HG02642 (cell line): ENCODE data around the gene ARTN.

Source experiments
- ATAC-seq: cut with Tn5 transposase; IDR thresholded peaks from one replicate; pipeline ENCODE4 v1.9.1; 2021; ENCODE audit warnings: mild to moderate bottlenecking; ENCODE audit not compliant: unreplicated experiment, poor library complexity

Gene ARTN

DNA sequence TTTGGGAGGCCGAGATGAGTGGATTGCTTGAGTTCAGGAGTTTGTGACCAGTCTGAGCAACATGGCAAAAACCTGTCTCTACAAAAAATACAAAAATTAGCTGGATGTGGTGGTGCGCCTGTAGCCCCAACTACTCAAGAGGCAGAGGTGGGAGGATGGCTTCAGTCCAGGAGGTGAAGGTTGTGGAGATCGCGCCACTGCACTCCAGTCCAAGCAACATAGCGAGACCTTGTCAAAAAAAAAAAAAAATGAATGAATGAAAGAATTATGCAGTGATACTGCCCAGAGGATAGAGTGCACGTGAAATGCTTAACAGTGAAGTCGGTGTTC is 35.8 kb downstream of the ARTN start:
- ATAC-seq, result peak; percentile 2

DNA sequence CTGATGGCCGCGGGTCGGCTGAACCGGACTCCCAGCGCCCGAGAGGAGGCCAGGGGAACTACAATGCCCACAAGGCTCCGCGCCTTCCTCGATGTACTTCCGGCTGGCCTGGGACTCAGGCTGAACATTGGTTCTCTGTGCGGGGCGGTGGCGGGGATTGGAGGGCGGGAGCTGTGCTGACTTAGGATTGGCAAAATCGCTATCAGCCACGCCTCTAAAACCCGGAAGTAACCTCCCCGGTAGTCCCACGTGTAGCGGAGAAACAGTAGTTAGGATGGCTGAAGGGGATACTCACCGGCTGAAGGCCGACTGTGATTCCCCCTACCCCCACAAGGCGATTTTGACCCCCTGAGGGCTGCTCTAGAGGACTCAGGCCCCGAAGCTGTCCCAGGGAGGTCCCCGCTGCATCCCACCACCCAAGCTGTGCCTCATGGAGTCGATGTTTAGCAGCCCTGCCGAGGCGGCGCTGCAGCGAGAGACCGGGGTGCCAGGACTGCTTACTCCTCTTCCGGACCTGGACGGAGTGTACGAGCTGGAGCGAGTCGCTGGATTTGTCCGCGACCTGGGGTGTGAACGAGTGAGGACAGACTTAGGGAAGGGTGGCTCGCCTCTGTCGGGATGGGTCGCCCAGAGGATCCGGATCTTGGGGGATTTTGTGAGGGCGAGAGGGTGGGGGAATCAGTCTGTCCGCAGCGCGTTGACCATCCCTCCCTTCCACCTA is 36.3 kb downstream of the ARTN start, which contains the start of gene DPH2:
TSS of gene DPH2 (plus strand) at position 265 of the 721 bp plus-strand sequence. CDS start at position 431, 166 bp downstream.
- ATAC-seq, result peak; percentile 81

DNA sequence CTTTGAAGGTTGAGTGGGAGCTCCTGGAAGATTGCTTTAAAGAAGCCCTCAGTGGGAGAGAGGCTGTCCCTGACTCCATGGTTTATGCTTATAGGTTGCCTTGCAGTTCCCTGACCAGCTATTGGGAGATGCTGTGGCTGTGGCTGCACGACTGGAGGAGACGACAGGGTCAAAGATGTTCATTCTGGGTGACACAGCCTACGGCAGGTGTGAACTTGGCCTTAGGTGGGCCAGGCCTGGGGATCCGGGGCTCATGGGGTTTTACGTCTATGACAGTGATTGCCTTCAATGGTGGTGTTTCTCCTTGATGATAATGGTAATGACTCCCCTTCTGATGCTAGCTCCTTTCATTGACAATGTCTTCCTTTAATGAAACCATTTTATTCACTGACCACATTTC is 36.9 kb downstream of the ARTN start:
- ATAC-seq, result no peak

DNA sequence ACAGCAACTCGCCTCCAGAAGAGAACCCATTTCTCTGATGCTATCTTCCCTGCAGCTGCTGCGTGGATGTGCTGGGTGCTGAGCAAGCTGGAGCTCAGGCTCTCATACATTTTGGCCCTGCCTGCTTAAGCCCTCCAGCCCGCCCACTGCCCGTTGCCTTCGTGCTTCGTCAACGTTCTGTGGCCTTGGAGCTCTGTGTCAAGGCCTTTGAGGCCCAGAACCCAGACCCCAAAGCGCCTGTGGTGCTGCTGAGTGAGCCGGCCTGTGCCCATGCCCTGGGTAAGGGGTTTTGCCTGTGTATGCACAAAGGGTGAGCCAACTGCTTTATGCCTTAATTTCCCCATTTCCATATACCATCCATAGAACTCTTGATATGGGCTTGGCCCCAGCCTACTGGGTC is 37.3 kb downstream of the ARTN start:
- no peak for ATAC-seq

DNA sequence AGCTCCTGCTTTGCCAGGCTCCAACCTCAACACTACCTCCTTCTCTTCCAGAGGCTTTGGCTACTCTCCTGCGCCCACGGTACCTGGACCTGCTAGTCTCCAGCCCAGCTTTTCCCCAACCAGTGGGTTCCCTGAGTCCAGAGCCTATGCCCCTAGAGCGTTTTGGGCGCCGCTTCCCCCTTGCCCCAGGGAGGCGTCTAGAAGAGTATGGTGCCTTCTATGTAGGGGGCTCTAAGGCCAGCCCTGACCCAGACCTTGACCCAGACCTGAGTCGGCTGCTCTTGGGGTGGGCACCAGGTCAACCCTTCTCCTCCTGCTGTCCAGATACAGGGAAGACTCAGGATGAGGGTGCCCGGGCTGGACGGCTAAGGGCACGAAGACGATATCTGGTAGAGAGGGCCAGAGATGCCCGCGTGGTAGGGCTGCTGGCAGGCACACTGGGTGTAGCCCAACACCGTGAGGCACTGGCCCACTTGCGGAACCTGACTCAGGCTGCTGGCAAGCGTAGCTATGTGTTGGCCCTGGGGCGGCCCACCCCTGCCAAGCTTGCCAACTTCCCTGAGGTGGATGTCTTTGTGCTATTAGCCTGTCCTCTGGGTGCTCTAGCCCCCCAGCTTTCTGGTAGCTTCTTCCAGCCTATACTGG is 37.9 kb downstream of the ARTN start:
- no peak for ATAC-seq

DNA sequence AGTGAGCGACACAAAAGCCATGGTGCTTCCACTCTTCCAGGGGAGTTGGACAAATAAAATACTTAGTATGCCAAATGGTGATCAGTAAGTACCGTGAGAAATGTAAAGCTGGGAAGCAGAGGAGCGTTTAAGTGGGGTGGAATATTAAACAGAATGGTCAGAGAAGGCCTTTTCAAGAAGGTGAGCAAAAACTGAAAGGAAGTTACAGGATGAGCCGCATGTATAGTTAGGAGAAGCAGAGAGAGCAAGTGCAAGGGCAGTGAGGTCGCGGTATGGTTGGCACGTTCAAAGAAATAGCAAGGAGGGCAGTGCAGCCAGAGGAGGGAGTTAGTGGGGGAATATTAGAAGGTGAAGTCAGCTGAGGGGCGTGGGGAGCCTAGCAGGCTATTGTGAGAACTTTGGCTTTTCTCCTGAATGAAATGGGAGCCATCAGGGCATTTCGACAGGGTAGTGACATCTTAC is 40.4 kb downstream of the ARTN start:
- no peak for ATAC-seq

GRCh38 chr1:43974443-43975248 is 41.0 kb downstream of the ARTN start, which contains the start of gene ATP6V0B:
TSS of gene ATP6V0B (plus strand) at chr1:43974960. CDS start at chr1:43975041, 81 bp downstream.
- peak; percentile 75 for ATAC-seq

- no peak for ATAC-seq
These were observed 41.8 kb downstream of the ARTN start for GRCh38 chr1:43975249-43975961.

DNA sequence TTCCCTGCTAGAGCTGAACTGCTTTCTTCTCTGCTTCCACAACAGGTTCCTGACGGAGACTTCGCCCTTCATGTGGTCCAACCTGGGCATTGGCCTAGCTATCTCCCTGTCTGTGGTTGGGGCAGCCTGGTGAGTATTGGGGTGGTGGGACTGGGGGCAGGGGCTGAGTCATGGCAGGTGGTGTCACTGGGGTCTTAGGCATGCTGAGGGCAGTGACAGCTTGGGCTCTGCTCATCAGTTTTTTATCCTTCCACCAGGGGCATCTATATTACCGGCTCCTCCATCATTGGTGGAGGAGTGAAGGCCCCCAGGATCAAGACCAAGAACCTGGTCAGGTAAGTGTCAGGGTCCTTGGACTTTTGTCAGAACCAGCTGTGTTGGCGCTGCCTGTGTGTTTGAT is 42.4 kb downstream of the ARTN start:
- no peak for ATAC-seq

- ATAC-seq, result no peak
These were observed 43.3 kb downstream of the ARTN start for GRCh38 chr1:43976890-43977289.

DNA sequence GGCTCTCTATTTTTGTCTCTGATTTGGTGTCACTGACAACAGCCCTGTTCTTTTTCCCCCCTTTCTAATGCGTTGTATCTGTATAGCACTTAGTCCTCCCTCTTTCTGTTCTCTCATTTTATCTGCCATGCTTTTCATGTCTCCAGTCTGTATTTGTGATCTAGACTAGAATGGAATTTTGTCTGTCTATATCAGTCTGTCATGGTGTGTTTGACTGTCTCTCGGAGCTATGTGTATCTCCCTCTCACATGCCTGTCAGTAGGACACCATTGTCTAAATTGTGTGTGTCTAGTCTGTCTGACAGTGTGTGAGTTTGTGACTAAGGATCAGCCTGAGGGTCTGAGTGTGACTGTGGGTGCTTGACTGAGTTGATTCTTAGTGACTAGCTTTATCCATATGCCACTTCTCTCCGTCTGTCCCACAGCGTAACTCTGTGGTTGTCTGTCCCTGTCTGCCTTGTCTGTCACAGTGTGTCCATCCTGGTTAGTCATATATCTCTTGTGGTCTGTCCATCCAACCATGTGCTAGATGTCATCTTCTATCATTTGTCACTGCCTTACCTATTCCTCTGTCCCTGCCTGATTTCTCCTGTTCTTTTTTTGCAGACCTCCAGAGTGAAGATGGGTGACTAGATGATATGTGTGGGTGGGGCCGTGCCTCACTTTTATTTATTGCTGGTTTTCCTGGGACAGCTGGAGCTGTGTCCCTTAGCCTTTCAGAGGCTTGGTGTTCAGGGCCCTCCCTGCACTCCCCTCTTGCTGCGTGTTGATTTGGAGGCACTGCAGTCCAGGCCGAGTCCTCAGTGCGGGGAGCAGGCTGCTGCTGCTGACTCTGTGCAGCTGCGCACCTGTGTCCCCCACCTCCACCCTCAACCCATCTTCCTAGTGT is 44.0 kb downstream of the ARTN start:
- ATAC-seq, result no peak

DNA sequence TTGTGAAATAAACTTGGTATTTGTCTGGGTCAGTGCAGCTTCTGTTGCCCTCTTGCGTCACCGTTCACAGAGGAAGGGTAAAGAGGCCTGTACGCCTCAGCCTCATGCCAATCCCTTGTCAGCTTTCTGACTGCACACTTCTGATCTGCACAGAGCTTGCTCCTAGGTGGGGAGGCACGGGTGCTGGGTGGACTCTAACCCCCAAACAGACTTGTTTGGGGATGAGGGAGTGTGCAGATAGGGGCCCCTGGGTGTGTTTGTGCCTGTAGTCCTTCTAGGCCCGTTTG is 44.6 kb downstream of the ARTN start:
- ATAC-seq, result no peak

- ATAC-seq, result no peak
These were observed 45.1 kb downstream of the ARTN start, which contains the start of gene B4GALT2 for GRCh38 chr1:43978551-43979260. TSS of gene B4GALT2 (plus strand) at chr1:43979210. CDS start at chr1:43981161, 1,951 bp downstream.

DNA sequence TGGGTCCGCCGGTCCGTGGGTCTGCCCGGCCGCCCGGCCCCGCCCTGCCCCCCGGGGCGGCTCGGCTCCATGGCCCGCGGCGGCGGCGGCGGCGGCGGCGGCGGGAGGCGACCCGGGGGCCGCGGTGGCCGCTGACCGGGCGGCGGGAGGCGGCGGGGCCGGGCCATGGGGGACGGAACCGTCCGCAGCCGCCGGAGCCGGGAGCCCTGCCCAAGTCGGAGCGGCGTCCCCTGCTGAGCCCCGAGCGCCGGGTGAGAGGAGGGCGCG is 45.6 kb downstream of the ARTN start:
- no peak for ATAC-seq

- ATAC-seq, result no peak
These were observed 46.1 kb downstream of the ARTN start for GRCh38 chr1:43979528-43980254.

GRCh38 chr1:43980255-43981134 is 46.9 kb downstream of the ARTN start:
- ATAC-seq, result no peak

- no peak for ATAC-seq
These were observed 47.5 kb downstream of the ARTN start for GRCh38 chr1:43981135-43981491.

GRCh38 chr1:43981636-43982035 is 48.0 kb downstream of the ARTN start:
- no peak for ATAC-seq
